Astrocyte of the spinal cord (primary cell): ENCODE measurements around the gene SLC35A2.
A peak's percentile ranks its signal among the peaks of the same experiment; 100 is the strongest.

Experiments used
- DNase-seq: peaks from one replicate; pipeline ENCODE4 v3.0.0; 2011; ENCODE audit warnings: low read depth, low spot score
- H3K4me3 ChIP-seq: 2 replicates; pipeline ENCODE4 v1.5.1; 2011; ENCODE audit warnings: low read depth, mild to moderate bottlenecking, low read length, moderate library complexity
- in situ Hi-C: cut with HindIII; loops from 2 replicates; pipeline ENCODE4 v1.10.0; 2017; ENCODE audit warnings: low sequenced_read_pairs
- TF ChIP-seq, protein P1 (sequence below): IDR thresholded peaks from 2 replicates; pipeline ENCODE4 v1.5.1; 2012; ENCODE audit warnings: low read depth, mild to moderate bottlenecking, low read length, inconsistent platforms

The SLC35A2 gene

DNA sequence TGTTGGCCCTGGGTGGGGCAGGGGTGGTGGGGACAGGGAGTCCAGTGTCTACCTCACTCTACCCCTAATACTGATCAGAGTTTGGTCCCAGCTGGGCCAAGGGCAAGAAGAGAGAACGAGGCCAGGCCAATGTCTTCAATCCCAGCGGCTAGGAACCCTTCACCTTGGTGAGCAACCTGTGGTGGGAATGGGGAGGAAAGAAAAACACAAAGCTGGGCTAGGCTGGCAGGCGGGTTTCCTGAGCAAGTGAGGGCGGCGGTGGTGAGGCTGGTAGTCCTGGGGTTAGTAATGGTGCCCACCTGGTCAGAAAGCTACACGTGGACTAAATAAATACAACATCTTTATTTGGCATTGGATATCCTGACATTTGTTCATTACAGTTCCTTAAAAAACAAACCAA, 8.2 kb downstream of the SLC35A2 start:
- DNase-seq = no peak
- no peak overlapping the region for H3K4me3 ChIP-seq

GRCh38 chrX:48902776-48903175, 8.7 kb downstream of the SLC35A2 start:
- TF ChIP-seq, protein P1, sequence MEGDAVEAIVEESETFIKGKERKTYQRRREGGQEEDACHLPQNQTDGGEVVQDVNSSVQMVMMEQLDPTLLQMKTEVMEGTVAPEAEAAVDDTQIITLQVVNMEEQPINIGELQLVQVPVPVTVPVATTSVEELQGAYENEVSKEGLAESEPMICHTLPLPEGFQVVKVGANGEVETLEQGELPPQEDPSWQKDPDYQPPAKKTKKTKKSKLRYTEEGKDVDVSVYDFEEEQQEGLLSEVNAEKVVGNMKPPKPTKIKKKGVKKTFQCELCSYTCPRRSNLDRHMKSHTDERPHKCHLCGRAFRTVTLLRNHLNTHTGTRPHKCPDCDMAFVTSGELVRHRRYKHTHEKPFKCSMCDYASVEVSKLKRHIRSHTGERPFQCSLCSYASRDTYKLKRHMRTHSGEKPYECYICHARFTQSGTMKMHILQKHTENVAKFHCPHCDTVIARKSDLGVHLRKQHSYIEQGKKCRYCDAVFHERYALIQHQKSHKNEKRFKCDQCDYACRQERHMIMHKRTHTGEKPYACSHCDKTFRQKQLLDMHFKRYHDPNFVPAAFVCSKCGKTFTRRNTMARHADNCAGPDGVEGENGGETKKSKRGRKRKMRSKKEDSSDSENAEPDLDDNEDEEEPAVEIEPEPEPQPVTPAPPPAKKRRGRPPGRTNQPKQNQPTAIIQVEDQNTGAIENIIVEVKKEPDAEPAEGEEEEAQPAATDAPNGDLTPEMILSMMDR = no peak
- H3K4me3 ChIP-seq = no peak overlapping the region
- DNase-seq = no peak
- in situ Hi-C loops = no loop called here

More for the DNA sequence above, 8.2 kb downstream of the SLC35A2 start:
- TF ChIP-seq, protein P1 = no peak
- in situ Hi-C loops = no loop called here

DNA sequence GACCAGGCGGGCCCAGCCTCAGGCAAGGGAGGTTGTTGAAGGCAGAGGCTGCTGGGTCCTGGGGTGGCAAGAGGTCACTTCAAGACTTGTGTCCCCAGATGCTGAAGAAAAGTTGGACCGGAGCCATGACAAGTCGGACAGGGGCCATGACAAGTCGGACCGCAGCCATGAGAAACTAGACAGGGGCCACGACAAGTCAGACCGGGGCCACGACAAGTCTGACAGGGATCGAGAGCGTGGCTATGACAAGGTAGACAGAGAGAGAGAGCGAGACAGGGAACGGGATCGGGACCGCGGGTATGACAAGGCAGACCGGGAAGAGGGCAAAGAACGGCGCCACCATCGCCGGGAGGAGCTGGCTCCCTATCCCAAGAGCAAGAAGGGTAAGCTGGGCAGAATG, 9.3 kb downstream of the SLC35A2 start:
- in situ Hi-C loops = no loop called here
- no peak for DNase-seq
- no peak overlapping the region for H3K4me3 ChIP-seq
- TF ChIP-seq, protein P1 = no peak

- H3K4me3 ChIP-seq = no peak overlapping the region
- DNase-seq = no peak
- in situ Hi-C loops = no loop called here
- TF ChIP-seq, protein P1 = no peak
Measured at GRCh38 chrX:48901069-48901468, 10.4 kb downstream of the SLC35A2 start.

DNA sequence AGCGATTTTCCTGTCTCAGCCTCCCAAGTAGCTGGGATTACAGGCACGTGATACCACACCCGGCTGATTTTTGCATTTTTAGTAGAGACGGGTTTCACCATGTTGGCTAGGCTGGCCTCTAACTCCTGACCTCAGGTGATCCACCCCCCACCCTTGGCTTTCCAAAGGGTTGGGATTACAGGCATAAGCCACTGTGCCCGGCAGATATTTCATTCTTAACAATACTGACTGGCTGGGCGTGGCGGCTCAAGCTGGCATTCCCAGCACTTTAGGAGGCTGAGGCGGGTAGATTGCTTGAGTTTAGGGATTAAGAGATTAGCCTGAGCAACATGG, 12.4 kb downstream of the SLC35A2 start:
- H3K4me3 ChIP-seq = no peak overlapping the region
- DNase-seq = no peak
- in situ Hi-C loops = no loop called here
- TF ChIP-seq, protein P1 = no peak

DNA sequence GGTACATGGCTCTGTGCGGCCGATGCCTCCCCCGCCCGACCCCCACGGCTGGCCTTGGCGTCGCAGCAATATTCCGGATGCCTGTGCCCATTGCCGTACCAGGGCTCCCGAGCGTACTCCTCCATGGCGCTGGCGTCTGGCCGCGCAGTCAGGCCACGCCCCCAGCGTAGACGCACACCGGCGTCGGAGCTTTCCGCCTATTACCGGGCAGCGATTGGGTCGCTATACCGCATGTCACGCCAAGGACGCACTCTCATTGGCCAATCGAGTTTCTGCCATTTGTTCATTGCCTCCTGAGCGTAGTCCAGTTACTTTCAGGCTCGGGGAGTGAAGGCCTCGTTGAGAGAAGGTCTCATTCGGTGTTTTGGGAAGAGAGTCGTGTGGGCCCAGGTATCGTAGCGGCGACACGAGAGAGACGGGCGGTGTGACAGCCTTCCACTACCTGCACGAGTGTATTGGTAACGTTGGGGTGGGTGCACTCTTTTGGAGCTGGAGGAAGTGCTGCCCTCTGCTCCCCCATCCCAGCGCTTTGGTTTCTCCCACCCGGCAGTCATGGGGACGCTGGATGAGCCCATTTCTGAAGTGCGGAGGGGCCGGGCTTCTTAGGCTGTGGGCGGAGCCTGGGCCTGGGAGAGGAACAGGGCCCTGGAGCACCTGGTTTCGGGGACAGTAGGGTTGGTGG, 13.7 kb downstream of the SLC35A2 start, which contains the start of the genes PQBP1 and TIMM17B:
PQBP1 (plus strand) TSS at position 306 of the 682 bp plus-strand sequence. CDS start 580 bp downstream, outside the sequence.
TIMM17B (minus strand) TSS at position 144 of the 682 bp plus-strand sequence; CDS start at position 125, 19 bp downstream.
- TF ChIP-seq, protein P1 = no peak
- H3K4me3 ChIP-seq = peak within 1 kb of the TSS; percentile 70
- DNase-seq = peak; percentile 96
- in situ Hi-C loops = no loop called here
